Right ventricle myocardium superior (tissue), 1 donor: ENCODE measurements around the gene PRMT7. TPM values are rescaled to one million over a fixed set of nuclear protein-coding genes. Genes with fewer than 3 reads are reported as not detected.
"Not testable (repeated sequence)": the region's sequence is repeated elsewhere in the genome, so short reads cannot be mapped to it uniquely, and the experiment has no call there.

Source experiments
- ATAC-seq: fragments of 200-7000 bp; cut with Tn5 transposase; one replicate; pipeline ENCODE4 v1.9.1; 2020; ENCODE audit warnings: mild to moderate bottlenecking; ENCODE audit not compliant: poor library complexity
- DNase-seq: peaks from one replicate; pipeline ENCODE4 v3.0.0-alpha.2; 2020
- intact Hi-C: fragments of 100-400 bp; cut with DNase I; formaldehyde crosslinking; loops from one replicate; pipeline ENCODE4 v1.11.2; 2022
- total RNA-seq: library from RNA; stranded (reverse); fragmentation: NEBNext Ultra II Directional; extraction: Animal tissue kit (Norgen Biotek cat#: 25700); gene quantifications from one replicate; pipeline ENCODE4 v1.2.1, GENCODE V29; 2021
- donor health status: DM: no; HTN: yes; CAD: no; lungs with severe emphysema.

PRMT7 gene
- total RNA-seq, 1 donor from 2014 or later: 28.1 TPM

GRCh38 chr16:68282064-68282452 is 28.8 kb upstream of the PRMT7 start:
- no peak for DNase-seq
- no peak for ATAC-seq
- intact Hi-C loops: no loop called here

DNA sequence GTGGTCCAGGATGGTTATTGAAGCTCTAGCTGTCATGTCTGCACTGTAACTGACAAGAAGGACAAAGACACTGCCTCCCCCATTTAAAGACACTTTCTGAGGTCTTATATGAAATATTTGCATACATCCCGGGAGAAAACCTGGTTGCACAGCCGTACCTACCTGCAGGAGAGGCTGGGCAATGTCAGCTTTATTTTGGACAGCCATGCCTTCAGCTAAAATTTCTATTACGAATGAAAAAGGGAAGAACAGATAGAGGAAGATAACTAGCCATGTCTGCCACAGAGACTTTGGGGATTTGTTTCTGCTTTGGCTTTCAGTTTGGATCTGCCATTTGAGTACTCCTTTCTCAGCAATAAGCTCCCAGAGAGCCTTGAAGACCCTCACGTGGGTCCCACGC is 27.5 kb upstream of the PRMT7 start:
- intact Hi-C loops: no loop called here
- DNase-seq (no peak), ATAC-seq (no peak)

DNA sequence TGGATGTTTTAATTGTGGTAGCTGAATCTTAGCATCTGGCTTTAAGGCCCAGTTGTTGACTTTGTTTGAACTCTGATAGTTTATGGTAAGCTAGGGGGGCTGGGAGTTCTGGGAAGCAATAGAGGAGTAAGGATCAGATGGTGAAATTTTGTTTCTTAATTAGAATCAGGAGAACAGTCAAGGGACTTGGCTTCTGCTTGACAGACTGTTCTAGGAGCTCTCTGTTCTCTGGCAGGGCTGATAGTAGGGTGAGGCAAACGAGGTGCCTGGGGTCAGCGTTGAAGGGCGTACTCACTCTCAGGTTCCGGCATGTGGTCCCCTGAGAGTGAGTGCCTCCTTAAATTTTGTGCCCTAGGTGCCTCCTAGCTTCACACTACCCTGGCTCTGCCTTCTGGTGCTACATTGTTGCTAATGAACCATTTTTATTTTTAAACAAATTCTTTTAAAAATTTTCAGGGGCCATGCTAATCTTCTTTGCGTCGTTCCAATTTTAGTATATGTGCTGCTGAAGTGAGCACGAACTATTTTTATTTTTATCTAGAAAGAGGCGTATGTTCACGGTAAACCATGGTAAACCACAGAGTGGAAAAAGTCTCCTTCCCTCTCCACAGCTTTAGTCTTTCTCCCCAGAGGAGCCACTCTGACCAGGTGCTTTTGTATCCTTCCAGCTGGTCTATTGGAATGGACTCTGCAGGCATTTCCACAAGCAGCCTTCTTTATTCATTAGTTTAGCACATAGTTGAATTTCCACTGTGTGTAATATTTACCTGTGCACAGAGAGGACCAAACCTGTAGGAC is 26.8 kb upstream of the PRMT7 start:
- intact Hi-C loops: no loop called here
- DNase-seq (no peak), ATAC-seq (peak; percentile 79)

DNA sequence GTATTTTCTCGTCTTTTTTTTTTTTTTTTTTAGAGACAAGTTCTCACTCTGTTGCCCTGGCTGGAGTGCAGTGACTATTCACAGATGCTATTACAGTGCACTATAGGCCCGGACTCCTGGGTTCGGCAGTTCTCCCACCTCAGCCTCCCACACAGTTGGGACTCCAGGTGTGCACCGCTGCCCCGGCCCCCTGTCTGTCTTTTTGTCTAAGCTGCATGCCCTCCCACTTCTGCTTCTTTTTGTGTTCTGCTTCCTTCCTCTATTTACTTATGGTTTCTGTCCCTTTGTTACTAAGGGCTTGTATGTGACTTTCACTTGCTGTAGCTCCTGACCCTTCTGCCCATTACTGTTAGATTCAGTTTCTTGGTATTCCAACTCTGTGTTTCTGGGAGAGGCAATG is 26.0 kb upstream of the PRMT7 start:
- DNase-seq (no peak), ATAC-seq (no peak)
- intact Hi-C loops: no loop called here

DNA sequence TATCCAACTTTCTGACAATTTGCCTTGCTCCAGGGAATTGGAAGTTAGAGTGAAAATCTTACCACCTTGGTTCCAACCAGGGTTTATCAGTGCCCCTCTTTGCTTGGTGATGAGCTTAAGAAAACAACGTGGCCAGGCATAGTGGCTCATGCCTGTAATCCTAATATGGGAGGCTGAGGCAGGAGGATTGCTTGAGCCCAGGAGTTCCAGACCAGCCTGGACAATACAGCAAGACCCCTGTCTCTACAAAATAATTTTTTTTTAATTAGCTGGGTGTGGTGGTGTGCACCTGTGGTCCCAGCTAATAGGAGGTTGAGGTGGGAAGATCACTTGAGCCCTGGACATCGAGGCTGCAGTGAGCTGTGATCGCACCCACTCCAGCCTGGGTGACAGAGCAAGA is 25.1 kb upstream of the PRMT7 start:
- DNase-seq (no peak), ATAC-seq (no peak)
- intact Hi-C loops: no loop called here

GRCh38 chr16:68286153-68287074 is 24.4 kb upstream of the PRMT7 start:
- intact Hi-C loops: no loop called here
- DNase-seq (no peak), ATAC-seq (no peak)

- DNase-seq (peak; percentile 89), ATAC-seq (peak; percentile 73)
- intact Hi-C loops: no loop called here
These were observed 23.3 kb upstream of the PRMT7 start for GRCh38 chr16:68287276-68288251.

DNA sequence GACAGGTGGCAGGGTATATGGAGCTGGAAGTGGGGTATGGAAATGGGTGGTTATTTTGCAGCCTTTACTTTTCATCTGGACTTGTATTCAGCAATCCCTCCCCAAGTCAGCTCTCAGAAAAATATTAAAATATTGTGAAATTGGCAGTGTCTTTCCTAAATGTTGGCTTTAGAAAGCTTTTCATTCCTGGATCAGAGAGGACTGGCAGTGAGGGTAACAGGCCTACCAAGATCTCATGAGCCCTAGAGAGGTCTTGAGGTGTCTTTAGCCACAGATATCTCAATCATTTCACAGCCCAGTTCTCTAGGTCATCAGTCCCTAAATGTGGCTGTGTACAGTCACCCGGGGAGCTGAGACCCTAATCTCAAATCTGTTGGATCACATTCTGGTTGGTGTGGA is 22.6 kb upstream of the PRMT7 start:
- DNase-seq: no peak
- peak; percentile 16 for ATAC-seq
- intact Hi-C loops: no loop called here

DNA sequence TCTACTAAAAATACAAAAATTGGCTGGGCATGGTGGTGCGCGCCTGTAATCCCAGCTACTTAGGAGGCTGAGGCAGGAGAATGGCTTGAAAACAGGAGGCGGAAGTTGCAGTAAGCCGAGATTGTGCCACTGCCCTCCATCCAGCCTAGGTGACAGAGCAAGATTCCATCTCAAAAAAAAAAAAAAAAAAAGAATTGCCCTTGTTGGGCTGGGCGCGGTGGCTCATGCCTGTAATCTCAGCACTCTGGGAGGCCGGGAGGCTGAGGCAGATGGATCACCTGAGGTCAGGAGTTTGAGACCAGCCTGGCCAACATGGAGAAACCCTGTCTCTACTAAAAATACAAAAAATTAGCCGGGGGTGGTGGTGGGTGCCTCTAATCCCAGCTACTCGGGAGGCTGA is 22.0 kb upstream of the PRMT7 start:
- ATAC-seq, intact Hi-C loops: not testable (repeated sequence)

DNA sequence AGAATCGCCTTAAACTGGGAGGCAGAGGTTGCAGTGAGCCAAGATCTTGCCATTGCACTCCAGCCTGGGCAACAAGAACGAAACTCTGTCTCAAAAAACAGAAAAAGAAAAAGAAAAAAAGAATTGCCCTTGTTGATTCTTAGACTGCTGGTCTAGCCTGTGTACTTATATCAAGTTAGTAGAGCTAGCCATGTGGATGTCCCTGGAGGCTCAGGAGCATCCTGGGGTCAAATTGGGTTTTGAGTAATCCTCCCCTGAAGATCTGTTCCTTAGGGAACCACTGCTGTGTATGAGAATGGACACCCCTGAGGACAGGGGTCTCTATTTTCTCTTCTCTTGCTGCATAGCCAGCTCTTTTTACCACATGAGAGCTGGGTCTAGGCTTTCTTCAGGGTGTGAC is 21.6 kb upstream of the PRMT7 start:
- DNase-seq (no peak), ATAC-seq (no peak)
- intact Hi-C loops: no loop called here

More for the DNA sequence above, 22.0 kb upstream of the PRMT7 start:
- DNase-seq: not testable (repeated sequence)

- ATAC-seq (no peak), DNase-seq (no peak)
- intact Hi-C loops: no loop called here
These were observed 21.0 kb upstream of the PRMT7 start for GRCh38 chr16:68289621-68290329.

- no peak for DNase-seq
These were observed 20.4 kb upstream of the PRMT7 start for GRCh38 chr16:68290450-68290849.

GRCh38 chr16:68291227-68291626 is 19.6 kb upstream of the PRMT7 start:
- intact Hi-C loops: no loop called here
- no peak for ATAC-seq
- DNase-seq: no peak

More at GRCh38 chr16:68290450-68290849, 20.4 kb upstream of the PRMT7 start:
- intact Hi-C loops: no loop called here
- ATAC-seq: no peak

DNA sequence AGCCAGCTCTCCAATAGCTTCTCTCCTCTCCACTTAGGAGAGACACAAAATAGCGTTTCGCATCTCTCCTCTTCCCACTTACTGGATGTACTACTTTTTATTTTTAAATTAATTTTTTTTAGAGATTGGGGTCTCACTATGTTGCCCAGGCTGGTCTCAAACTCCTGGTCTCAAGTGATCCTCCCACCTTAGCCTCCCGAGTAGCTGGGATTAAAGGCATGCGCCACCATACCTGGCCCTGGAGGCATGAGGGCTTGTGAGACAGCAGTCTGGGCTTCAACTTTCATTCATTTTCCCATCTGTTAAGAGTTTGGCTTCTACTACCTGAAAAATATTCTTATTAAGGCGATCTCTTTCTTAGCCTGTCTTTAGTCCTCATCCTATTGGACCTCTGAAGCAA is 18.4 kb upstream of the PRMT7 start:
- intact Hi-C loops: no loop called here
- ATAC-seq: no peak
- no peak for DNase-seq

GRCh38 chr16:68296291-68296690 is 14.5 kb upstream of the PRMT7 start:
- intact Hi-C loops: no loop called here
- ATAC-seq: peak; percentile 52
- peak; percentile 69 for DNase-seq

DNA sequence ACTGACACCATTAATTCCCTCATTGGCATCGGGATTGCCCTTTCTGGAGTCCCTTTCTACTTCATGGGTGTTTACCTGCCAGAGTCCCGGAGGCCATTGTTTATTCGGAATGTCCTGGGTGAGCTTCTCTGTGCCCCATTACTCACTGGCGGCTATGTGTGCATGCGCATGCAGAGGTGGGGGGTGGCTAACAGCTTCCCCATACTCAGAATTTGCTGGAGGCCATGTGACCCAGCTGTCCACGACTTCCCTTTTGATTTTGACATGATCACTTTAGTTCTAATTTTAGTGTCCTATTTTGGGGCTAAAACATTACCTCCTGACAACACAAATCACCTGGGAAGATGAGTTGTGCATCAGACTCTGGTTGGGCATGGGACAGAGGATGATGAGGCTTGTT is 14.1 kb upstream of the PRMT7 start:
- intact Hi-C loops: no loop called here
- no peak for DNase-seq
- no peak for ATAC-seq

GRCh38 chr16:68297908-68298307 is 12.9 kb upstream of the PRMT7 start:
- intact Hi-C loops: no loop called here
- ATAC-seq (no peak), DNase-seq (no peak)

GRCh38 chr16:68298312-68298711 is 12.5 kb upstream of the PRMT7 start:
- intact Hi-C loops: no loop called here
- ATAC-seq (no peak), DNase-seq (no peak)
